ENCODE measurements around the gene HSBP1. TPM values are rescaled to one million over a fixed set of nuclear protein-coding genes. Genes with fewer than 3 reads are reported as not detected.
A peak's percentile ranks its signal among the peaks of the same experiment; 100 is the strongest.

The HSBP1 gene
- total RNA-seq, 1 donor from 2014 or later, result 218 TPM

GRCh38 chr16:83849421-83849820 lies 41.6 kb downstream of the HSBP1 start:
- peak overlapping the region; percentile 71 for H3K27ac Mint-ChIP-seq (ENCODE audit: unreplicated experiment)
- DNase-seq, result peak; percentile 29
- H3K4me1 Mint-ChIP-seq (ENCODE audit: low read depth, unreplicated experiment), result peaks cover 35% of the 10 kb centered on the region

GRCh38 chr16:83850947-83851346 lies 43.2 kb downstream of the HSBP1 start:
- H3K9me3 Mint-ChIP-seq (ENCODE audit: unreplicated experiment), result peaks cover 2% of the 10 kb centered on the region
- TF ChIP-seq, protein P1, sequence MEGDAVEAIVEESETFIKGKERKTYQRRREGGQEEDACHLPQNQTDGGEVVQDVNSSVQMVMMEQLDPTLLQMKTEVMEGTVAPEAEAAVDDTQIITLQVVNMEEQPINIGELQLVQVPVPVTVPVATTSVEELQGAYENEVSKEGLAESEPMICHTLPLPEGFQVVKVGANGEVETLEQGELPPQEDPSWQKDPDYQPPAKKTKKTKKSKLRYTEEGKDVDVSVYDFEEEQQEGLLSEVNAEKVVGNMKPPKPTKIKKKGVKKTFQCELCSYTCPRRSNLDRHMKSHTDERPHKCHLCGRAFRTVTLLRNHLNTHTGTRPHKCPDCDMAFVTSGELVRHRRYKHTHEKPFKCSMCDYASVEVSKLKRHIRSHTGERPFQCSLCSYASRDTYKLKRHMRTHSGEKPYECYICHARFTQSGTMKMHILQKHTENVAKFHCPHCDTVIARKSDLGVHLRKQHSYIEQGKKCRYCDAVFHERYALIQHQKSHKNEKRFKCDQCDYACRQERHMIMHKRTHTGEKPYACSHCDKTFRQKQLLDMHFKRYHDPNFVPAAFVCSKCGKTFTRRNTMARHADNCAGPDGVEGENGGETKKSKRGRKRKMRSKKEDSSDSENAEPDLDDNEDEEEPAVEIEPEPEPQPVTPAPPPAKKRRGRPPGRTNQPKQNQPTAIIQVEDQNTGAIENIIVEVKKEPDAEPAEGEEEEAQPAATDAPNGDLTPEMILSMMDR (IDR thresholded peaks at IDR 0.05; ENCODE audit: partially characterized antibody, unreplicated experiment), result no peak
- H3K27ac Mint-ChIP-seq (ENCODE audit: unreplicated experiment), result no peak overlapping the region
- H3K36me3 Mint-ChIP-seq (ENCODE audit: unreplicated experiment), result no peaks in the 10 kb centered on the region
- peaks cover 8% of the 10 kb centered on the region for H3K27me3 Mint-ChIP-seq (ENCODE audit: unreplicated experiment)
- peaks cover 35% of the 10 kb centered on the region for H3K4me1 Mint-ChIP-seq (ENCODE audit: low read depth, unreplicated experiment)
- no peak overlapping the region for H3K4me3 Mint-ChIP-seq (ENCODE audit: unreplicated experiment)
- DNase-seq, result no peak

More at GRCh38 chr16:83849421-83849820, 41.6 kb downstream of the HSBP1 start:
- Mint-ChIP-seq H3K9me3 (ENCODE audit: unreplicated experiment) (peaks cover 2% of the 10 kb centered on the region), H3K4me3 (ENCODE audit: unreplicated experiment) (peak overlapping the region; percentile 39), H3K36me3 (ENCODE audit: unreplicated experiment) (no peaks in the 10 kb centered on the region), H3K27me3 (ENCODE audit: unreplicated experiment) (peaks cover 8% of the 10 kb centered on the region)
- TF ChIP-seq, protein P1 (IDR thresholded peaks at IDR 0.05; ENCODE audit: partially characterized antibody, unreplicated experiment), result no peak

DNA sequence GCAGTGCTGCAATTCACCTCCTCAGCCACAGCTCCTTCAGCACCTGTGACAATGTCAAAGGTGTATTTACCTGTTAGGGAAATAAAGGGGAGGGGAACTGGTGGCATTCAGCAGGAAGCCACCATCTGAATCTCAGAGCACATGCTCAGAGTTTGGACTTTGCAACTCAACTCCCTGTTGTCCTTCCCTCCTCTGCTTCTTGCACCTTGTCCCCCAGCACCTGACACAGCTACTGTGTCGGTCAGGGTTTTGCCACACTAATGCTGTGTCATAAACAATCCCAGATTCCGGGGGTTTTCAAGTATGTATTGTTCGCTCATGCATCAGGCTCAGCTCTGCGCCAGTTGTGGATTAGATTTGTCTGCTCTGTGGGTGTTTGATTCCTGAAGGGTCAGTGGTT lies 43.7 kb downstream of the HSBP1 start:
- DNase-seq, result no peak
- H3K36me3 Mint-ChIP-seq (ENCODE audit: unreplicated experiment), result no peaks in the 10 kb centered on the region
- H3K4me3 Mint-ChIP-seq (ENCODE audit: unreplicated experiment), result no peak overlapping the region
- H3K9me3 Mint-ChIP-seq (ENCODE audit: unreplicated experiment), result peaks cover 2% of the 10 kb centered on the region
- peaks cover 38% of the 10 kb centered on the region for H3K4me1 Mint-ChIP-seq (ENCODE audit: low read depth, unreplicated experiment)
- TF ChIP-seq, protein P1 (IDR thresholded peaks at IDR 0.05; ENCODE audit: partially characterized antibody, unreplicated experiment), result no peak
- H3K27me3 Mint-ChIP-seq (ENCODE audit: unreplicated experiment), result peaks cover 8% of the 10 kb centered on the region
- H3K27ac Mint-ChIP-seq (ENCODE audit: unreplicated experiment), result no peak overlapping the region

- no peak overlapping the region for H3K4me3 Mint-ChIP-seq (ENCODE audit: unreplicated experiment)
Measured at GRCh38 chr16:83852774-83853173, 45.0 kb downstream of the HSBP1 start.

DNA sequence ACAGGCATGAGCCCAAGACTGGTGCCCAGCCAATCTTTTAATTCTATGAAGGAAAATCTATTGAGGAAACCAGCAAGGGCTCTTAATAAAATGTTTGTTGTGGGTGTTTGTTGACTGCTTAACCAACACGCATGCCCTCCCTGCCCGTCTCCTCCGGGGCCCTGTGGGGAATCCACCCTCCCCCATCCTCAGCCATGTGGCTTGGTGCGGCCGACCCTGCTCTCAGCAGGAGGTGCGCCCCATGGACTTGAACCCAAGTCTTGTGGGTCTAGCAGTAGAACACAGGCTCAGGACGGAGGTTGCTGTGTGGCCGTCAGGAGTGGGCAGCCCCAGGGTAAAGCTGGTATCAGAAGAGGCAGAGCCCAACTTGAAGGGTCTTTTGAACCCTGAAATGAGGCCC lies 46.1 kb downstream of the HSBP1 start:
- H3K27me3 Mint-ChIP-seq (ENCODE audit: unreplicated experiment), result peaks cover 8% of the 10 kb centered on the region
- TF ChIP-seq, protein P1 (IDR thresholded peaks at IDR 0.05; ENCODE audit: partially characterized antibody, unreplicated experiment), result no peak
- DNase-seq, result no peak

More at GRCh38 chr16:83852774-83853173, 45.0 kb downstream of the HSBP1 start:
- peaks cover 33% of the 10 kb centered on the region for H3K4me1 Mint-ChIP-seq (ENCODE audit: low read depth, unreplicated experiment)
- peaks cover 4% of the 10 kb centered on the region for H3K9me3 Mint-ChIP-seq (ENCODE audit: unreplicated experiment)
- H3K36me3 Mint-ChIP-seq (ENCODE audit: unreplicated experiment), result no peaks in the 10 kb centered on the region
- H3K27ac Mint-ChIP-seq (ENCODE audit: unreplicated experiment), result no peak overlapping the region
- peaks cover 8% of the 10 kb centered on the region for H3K27me3 Mint-ChIP-seq (ENCODE audit: unreplicated experiment)
- DNase-seq, result no peak
- TF ChIP-seq, protein P1 (IDR thresholded peaks at IDR 0.05; ENCODE audit: partially characterized antibody, unreplicated experiment), result no peak

More for the DNA sequence above, 46.1 kb downstream of the HSBP1 start:
- Mint-ChIP-seq H3K9me3 (ENCODE audit: unreplicated experiment) (peaks cover 5% of the 10 kb centered on the region), H3K4me3 (ENCODE audit: unreplicated experiment) (no peak overlapping the region), H3K36me3 (ENCODE audit: unreplicated experiment) (no peaks in the 10 kb centered on the region), H3K27ac (ENCODE audit: unreplicated experiment) (no peak overlapping the region), H3K4me1 (ENCODE audit: low read depth, unreplicated experiment) (peaks cover 27% of the 10 kb centered on the region)

Data from glutamatergic neuron (in vitro differentiated cells).